ENCODE measurements around the gene LIMK2. TPM values are rescaled to one million over a fixed set of nuclear protein-coding genes. Genes with fewer than 3 reads are reported as not detected.

The LIMK2 gene
- total and polyA plus RNA-seq, 9 of the 15 experiments (the other 6 are each of a cell fraction or from before 2014, with no cell fraction given), result 1.1 to 14.5 (median 8.5) TPM

DNA sequence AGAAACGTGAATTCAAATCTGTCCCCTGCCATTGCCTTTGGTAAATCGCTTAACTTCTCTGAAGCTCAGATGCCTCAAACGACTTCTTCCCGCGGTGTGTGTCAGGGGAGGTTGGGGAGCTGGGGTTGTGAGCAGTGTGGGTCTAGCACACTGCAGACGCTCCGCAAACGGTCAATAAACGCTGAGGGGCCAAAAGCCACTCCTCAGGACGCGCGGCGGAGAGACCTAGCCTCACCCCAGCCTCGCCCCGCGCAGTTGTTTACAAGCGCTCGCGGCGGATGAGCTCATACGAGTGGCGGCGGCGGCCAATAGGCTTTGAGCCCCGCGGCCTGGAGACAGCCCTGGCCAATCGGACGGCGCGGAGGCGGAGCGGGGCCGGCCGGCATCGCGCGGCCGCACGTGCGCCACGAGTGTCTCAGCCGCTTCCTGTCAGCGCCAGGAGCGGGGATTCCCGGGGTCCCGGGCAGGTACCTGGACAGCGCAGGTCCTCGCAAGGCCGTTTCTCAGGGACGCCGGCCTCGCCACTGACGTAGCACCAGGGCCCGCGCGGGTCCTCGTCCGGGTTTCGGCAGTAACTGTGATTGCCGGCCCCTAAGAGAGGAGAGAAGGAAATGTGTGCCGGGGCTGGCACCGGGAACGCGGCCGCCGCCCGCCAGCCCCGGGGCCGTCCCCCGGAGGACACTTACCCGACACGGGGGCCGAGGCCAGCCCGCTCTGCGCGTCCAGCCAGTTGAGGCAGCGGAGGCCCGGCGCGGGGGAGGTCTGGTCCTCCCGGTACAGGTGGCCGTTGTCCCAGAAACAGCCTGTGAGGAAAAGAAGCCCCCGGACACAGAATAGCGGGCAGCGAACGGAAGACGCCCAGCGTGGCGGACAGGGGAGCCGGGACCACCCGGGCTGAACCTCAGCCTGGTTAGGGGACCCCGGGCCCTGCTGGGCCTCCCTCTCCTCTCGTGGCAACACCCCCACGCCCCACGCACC is 78.7 kb downstream of the LIMK2 start (continued):
- TF ChIP-seq, protein P1, sequence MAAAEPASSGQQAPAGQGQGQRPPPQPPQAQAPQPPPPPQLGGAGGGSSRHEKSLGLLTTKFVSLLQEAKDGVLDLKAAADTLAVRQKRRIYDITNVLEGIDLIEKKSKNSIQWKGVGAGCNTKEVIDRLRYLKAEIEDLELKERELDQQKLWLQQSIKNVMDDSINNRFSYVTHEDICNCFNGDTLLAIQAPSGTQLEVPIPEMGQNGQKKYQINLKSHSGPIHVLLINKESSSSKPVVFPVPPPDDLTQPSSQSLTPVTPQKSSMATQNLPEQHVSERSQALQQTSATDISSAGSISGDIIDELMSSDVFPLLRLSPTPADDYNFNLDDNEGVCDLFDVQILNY (CRISPR knock-in tag; IDR thresholded peaks at IDR 0.05), result no peak
- TF ChIP-seq CCNT2 (IDR thresholded peaks at IDR 0.05; ENCODE audit: borderline replicate concordance, extremely low read depth, insufficient read length, low read depth, low read length), result peak; percentile 91
- TF ChIP-seq SMAD4 (CRISPR knock-in tag; conservative IDR thresholded peaks at IDR 0.05), result peak; percentile 90
- TF ChIP-seq, protein P2, sequence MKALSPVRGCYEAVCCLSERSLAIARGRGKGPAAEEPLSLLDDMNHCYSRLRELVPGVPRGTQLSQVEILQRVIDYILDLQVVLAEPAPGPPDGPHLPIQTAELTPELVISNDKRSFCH (CRISPR knock-in tag; IDR thresholded peaks at IDR 0.05), result no peak
- TF ChIP-seq, protein P2 (tag; IDR thresholded peaks at IDR 0.05), result peak; percentile 24; the same call in 1 of the 2 replicates
- peak; percentile 46; the same call in 1 of the 2 replicates for TF ChIP-seq MTA3 (IDR thresholded peaks at IDR 0.05; ENCODE audit: borderline replicate concordance)
- peak; percentile 59; the same call in 1 of the 2 replicates for TF ChIP-seq FOXK1 (CRISPR knock-in tag; IDR thresholded peaks at IDR 0.05; ENCODE audit: borderline replicate concordance)
- TF ChIP-seq POLR2B (IDR thresholded peaks at IDR 0.05; ENCODE audit: low read depth, partially characterized antibody), result peak; percentile 74
- no peak for TF ChIP-seq NR2C1 (IDR thresholded peaks at IDR 0.05)
- no peak for TF ChIP-seq NR2C1 (tag; IDR thresholded peaks at IDR 0.05)
- TF ChIP-seq, protein P3, sequence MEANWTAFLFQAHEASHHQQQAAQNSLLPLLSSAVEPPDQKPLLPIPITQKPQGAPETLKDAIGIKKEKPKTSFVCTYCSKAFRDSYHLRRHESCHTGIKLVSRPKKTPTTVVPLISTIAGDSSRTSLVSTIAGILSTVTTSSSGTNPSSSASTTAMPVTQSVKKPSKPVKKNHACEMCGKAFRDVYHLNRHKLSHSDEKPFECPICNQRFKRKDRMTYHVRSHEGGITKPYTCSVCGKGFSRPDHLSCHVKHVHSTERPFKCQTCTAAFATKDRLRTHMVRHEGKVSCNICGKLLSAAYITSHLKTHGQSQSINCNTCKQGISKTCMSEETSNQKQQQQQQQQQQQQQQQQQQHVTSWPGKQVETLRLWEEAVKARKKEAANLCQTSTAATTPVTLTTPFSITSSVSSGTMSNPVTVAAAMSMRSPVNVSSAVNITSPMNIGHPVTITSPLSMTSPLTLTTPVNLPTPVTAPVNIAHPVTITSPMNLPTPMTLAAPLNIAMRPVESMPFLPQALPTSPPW (CRISPR knock-in tag; IDR thresholded peaks at IDR 0.05), result peak; percentile 46; the same call in 1 of the 2 replicates
- TF ChIP-seq, protein P4, sequence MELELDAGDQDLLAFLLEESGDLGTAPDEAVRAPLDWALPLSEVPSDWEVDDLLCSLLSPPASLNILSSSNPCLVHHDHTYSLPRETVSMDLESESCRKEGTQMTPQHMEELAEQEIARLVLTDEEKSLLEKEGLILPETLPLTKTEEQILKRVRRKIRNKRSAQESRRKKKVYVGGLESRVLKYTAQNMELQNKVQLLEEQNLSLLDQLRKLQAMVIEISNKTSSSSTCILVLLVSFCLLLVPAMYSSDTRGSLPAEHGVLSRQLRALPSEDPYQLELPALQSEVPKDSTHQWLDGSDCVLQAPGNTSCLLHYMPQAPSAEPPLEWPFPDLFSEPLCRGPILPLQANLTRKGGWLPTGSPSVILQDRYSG (tag; conservative IDR thresholded peaks at IDR 0.05; ENCODE audit: low read depth), result no peak
- TF ChIP-seq LEF1 (IDR thresholded peaks at IDR 0.05), result peak; percentile 63; the same call in 1 of the 2 replicates
- TF ChIP-seq MEIS2 (IDR thresholded peaks at IDR 0.05; ENCODE audit: partially characterized antibody), result peak; percentile 20
- TF ChIP-seq ZNF507 (tag; conservative IDR thresholded peaks at IDR 0.05), result no peak
- TF ChIP-seq MAX (CRISPR knock-in tag; IDR thresholded peaks at IDR 0.05), result peak; percentile 95
- TF ChIP-seq, protein P5, sequence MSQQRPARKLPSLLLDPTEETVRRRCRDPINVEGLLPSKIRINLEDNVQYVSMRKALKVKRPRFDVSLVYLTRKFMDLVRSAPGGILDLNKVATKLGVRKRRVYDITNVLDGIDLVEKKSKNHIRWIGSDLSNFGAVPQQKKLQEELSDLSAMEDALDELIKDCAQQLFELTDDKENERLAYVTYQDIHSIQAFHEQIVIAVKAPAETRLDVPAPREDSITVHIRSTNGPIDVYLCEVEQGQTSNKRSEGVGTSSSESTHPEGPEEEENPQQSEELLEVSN (IDR thresholded peaks at IDR 0.05; ENCODE audit: borderline replicate concordance in 1 of 2, extremely low read depth in 1 of 2, insufficient read depth in 1 of 2, insufficient read length in 1 of 2, low read depth in 1 of 2, low read length in 1 of 2, poor library complexity in 1 of 2, severe bottlenecking in 1 of 2), result peak; percentile 93 to 96
- TF ChIP-seq ZNF740 (CRISPR knock-in tag; IDR thresholded peaks at IDR 0.05), result no peak
- TF ChIP-seq ZNF740 (tag; IDR thresholded peaks at IDR 0.05), result peak in 1 of 2 experiments; percentile 68; a peak in 1 of 4 replicates

All from K562 (cell line).